Endothelial cell of umbilical vein (primary cell): ENCODE results near the gene RASAL3.

Experiments used
- EZH2 ChIP-seq: IDR thresholded peaks from 2 replicates; pipeline ENCODE4 v1.6.1; 2012; ENCODE audit warnings: borderline replicate concordance, low read depth, mild to moderate bottlenecking, moderate library complexity, low read length, inconsistent platforms; ENCODE audit not compliant: severe bottlenecking
- FOS ChIP-seq: IDR thresholded peaks from 2 replicates; pipeline ENCODE4 v1.6.1; 2011; ENCODE audit warnings: mild to moderate bottlenecking, low read length, moderate library complexity, borderline replicate concordance; ENCODE audit not compliant: insufficient read depth
- GATA2 ChIP-seq: IDR thresholded peaks from 2 replicates; pipeline ENCODE4 v1.7.0; 2011; ENCODE audit warnings: low read depth, mild to moderate bottlenecking, moderate library complexity, mixed read lengths, low read length; ENCODE audit not compliant: insufficient read length, insufficient read depth
- JUN ChIP-seq: IDR thresholded peaks from 2 replicates; pipeline ENCODE4 v1.6.1; 2011; ENCODE audit warnings: borderline replicate concordance, low read depth; ENCODE audit not compliant: insufficient read length, insufficient read depth
- MYC ChIP-seq: IDR thresholded peaks from one replicate; pipeline ENCODE4 v1.6.1; 2011; ENCODE audit warnings: mild to moderate bottlenecking, low read depth, low read length
- POLR2A ChIP-seq: IDR thresholded peaks from 2 replicates; pipeline ENCODE4 v1.6.1; 2012; ENCODE audit warnings: low read depth, mild to moderate bottlenecking, control low read depth, low read length
- POLR2AphosphoS5 ChIP-seq: IDR thresholded peaks from 2 replicates; pipeline ENCODE4 v1.6.1; 2012; ENCODE audit warnings: low read depth, mild to moderate bottlenecking, control low read depth, low read length, moderate library complexity; ENCODE audit not compliant: insufficient read depth
- TF ChIP-seq, protein P1 (sequence below), 2 donors: IDR thresholded peaks; 1 replicate in 1 of 2; 2 replicates in 1 of 2; pipeline ENCODE4 v1.5.1; 2011; ENCODE audit warnings: low read length in 2 of 2, mild to moderate bottlenecking in 2 of 2, moderate library complexity in 2 of 2, control low read depth in 1 of 2, inconsistent platforms in 1 of 2, low read depth in 1 of 2; ENCODE audit not compliant: insufficient read depth in 1 of 2; ENCODE audit errors: extremely low read depth in 1 of 2
- TF ChIP-seq, protein P2 (sequence below): IDR thresholded peaks from 2 replicates; pipeline ENCODE4 v1.6.1; 2011; ENCODE audit not compliant: insufficient read depth, insufficient read length

DNA sequence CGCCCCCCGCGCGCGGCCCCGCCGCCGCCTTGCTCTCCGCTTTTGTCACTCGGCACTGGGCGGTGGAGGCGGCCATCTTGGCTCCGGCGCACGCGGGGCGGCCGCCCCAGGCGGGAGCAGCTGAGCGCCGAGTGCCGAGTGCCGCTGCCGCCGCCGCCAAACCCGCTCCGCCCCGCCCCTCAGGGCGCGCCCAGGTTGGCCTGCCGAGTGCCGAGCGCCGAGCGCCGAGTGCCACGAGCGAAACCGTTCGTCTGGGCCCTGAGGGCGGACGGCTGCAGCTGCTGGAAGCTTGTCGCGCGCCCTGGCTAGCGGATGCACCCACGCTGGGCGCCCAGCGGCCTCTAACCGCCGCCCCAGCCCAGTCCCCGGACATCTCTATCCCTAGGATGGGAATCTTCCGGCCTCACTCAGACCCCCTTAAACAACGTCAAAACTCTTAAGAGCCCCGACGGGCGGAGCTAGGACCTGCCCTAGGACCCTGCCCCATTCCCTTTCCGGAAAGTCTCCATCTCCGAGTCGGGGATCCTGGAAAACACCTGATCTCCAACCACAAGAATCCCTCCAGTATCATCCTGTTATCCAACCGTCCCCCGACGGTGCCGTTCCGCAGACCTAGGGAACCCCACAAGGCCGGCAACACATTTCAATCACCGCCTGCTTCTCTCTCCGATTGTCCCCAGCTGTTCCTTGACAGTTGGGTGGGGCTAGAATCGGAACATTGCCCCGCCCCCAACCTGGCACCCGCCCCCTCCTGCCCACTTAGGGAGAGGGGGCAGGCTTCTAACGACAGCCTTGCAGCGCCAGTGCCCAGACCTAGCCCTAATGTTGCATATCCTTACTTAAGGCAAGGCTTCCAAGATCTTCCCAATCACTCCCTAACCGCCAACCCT is 31.5 kb downstream of the RASAL3 start:
- TF ChIP-seq, protein P1, sequence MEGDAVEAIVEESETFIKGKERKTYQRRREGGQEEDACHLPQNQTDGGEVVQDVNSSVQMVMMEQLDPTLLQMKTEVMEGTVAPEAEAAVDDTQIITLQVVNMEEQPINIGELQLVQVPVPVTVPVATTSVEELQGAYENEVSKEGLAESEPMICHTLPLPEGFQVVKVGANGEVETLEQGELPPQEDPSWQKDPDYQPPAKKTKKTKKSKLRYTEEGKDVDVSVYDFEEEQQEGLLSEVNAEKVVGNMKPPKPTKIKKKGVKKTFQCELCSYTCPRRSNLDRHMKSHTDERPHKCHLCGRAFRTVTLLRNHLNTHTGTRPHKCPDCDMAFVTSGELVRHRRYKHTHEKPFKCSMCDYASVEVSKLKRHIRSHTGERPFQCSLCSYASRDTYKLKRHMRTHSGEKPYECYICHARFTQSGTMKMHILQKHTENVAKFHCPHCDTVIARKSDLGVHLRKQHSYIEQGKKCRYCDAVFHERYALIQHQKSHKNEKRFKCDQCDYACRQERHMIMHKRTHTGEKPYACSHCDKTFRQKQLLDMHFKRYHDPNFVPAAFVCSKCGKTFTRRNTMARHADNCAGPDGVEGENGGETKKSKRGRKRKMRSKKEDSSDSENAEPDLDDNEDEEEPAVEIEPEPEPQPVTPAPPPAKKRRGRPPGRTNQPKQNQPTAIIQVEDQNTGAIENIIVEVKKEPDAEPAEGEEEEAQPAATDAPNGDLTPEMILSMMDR (IDR thresholded peaks at IDR 0.05; ENCODE audit: extremely low read depth in 1 of 2, insufficient read depth in 1 of 2, low read depth in 1 of 2, low read length in 2 of 2) = no peak
- TF ChIP-seq EZH2 (no peak), POLR2AphosphoS5 (peak; percentile 95), FOS (no peak), POLR2A (peak; percentile 75), GATA2 (no peak), MYC (peak; percentile 58), JUN (no peak)
- TF ChIP-seq, protein P2, sequence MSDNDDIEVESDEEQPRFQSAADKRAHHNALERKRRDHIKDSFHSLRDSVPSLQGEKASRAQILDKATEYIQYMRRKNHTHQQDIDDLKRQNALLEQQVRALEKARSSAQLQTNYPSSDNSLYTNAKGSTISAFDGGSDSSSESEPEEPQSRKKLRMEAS = peak; percentile 54
